Measurements from ENCODE around the gene ERMN.
"Not testable (repeated sequence)": the region's sequence is repeated elsewhere in the genome, so short reads cannot be mapped to it uniquely, and the experiment has no call there.

The ERMN gene
- total RNA-seq = 9.1 to 11.3 reads per million in 2 donors

GRCh38 chr2:157325786-157326185, at the start of gene ERMN:
ERMN (minus strand) TSS chr2:157325824; CDS start chr2:157325642, 182 bp downstream.
- DNase-seq = no peak

DNA sequence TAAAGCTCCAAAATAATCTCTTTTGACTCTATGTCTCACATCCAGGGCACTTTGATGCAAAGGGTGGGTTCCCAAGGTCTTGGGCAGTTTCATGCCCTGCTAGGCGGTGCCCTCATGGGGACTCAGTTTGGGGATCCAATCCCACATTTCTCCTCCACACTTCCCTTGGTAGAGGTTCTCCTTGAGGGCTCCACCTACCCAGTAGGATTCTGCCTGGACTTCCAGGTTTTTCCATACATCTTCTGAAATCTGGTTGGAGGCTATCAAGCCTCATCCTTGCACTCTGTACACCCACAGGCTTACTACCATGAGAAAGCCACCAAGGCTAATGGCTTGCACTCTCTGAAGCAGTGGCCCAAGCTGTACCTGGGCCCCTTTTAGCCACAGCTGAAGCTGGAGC, 49.8 kb upstream of the ERMN start:
- DNase-seq = no peak

- not testable (repeated sequence) for DNase-seq
These were observed 42.9 kb upstream of the ERMN start for GRCh38 chr2:157368508-157368907.

- DNase-seq = no peak
These were observed 42.1 kb upstream of the ERMN start for GRCh38 chr2:157367704-157368103.

DNA sequence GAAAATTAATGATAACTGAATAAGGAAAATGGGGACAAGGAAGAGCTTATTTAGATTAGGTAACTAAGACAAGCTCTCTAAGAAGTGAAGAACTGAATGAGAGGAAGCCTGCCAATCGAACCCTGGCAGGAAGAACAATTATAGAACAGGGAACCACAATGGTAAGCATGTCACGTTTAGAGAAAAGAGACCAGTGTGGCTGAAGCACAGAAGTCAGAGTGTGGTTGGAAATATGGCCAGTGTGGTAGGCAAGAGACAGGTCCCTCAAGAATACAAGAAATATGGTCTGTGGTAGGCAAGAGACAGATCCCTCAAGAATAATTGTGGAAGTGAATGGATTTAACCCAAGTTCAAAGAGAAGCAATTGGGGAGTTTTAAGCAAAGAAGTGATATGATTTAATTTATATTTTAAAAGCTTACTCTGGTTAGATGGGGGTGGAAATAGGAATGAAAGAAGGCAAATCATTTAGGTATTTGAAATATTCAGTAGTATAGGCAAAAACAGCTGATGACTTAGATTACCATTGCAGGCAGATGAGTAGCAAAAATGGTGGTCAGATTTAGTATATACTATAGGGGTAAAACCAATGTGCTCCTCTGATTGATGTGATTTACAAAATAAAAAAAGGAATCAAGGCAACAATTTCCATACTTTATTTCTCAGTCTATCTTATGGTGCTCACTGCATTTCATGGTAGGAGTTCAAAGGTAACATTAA, 38.8 kb upstream of the ERMN start:
- no peak for DNase-seq

GRCh38 chr2:157363612-157364101, 38.0 kb upstream of the ERMN start:
- DNase-seq = no peak

- no peak for DNase-seq
These were observed 37.0 kb upstream of the ERMN start for GRCh38 chr2:157362627-157363026.

- no peak for DNase-seq
These were observed 35.9 kb upstream of the ERMN start for GRCh38 chr2:157361526-157361925.

GRCh38 chr2:157359628-157360027, 34.0 kb upstream of the ERMN start:
- no peak for DNase-seq

DNA sequence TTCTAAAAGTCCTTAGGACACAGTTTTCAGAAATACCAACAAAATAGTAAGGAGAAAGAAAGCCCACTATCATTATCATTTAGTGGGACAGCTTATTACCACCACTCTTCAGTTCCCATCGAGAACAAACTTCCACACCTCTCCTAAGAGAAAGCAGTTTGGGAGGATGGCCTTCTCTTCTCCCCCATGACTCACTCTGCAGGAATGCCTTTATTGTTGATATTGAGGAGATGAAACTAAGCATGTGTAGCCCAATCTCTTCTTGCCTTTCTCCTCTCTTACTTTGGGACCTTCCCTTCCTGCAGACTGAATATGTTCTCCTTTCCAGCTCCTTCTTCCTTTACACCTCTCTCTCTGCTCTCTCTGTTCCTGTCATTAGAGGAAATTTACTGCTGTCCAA, 30.0 kb upstream of the ERMN start:
- no peak for DNase-seq

DNA sequence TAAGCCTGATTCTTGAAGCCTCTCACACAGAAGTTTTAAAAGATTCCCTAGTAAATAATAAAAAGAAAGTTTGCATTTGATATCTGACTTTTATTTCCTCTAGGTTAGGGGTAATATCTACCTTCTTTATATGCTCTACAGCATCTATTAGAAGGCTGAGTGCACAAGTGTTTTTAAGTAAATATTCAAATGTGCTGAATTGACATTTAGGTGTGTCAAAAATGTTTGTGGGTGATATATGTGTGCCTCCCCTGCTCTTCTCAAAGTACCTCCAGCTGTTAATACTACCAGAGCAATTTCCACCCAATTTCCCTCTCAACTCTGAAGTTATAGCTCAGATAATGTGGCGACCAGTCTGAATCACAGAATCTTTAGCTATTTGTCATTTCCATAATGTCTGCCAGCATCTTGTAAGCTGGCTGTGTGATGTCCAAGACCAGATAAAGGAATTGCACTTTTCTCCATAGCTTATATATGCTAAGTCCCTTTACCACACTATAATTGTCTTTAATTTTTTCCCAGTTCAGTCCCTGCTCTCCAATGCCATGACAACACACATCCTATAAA, 24.4 kb upstream of the ERMN start:
- no peak for DNase-seq

GRCh38 chr2:157348291-157348921, 22.8 kb upstream of the ERMN start:
- no peak for DNase-seq

GRCh38 chr2:157345647-157346389, 20.2 kb upstream of the ERMN start:
- DNase-seq = no peak

DNA sequence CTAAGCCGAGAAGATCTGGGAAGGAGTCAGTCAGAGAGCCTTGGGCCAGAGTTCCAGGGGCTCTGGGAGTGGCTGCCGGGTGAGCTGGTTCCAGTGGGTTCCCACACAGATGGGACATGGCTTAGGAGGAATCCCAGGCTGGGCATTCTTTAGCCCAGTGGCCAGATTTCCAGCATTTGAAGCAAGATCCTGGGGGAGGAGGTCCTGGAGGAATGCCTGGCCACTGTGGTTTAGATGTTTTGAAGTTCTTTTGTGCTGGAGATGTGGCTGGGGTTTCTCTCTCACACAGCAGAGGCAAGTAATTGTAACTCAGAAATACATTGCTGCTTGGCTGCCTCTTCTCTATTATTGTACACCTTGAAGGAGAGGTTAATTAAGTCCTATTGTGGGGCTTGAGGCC, 15.8 kb upstream of the ERMN start:
- DNase-seq = not testable (repeated sequence)

GRCh38 chr2:157339965-157340655, 14.5 kb upstream of the ERMN start:
- DNase-seq = no peak

- DNase-seq = no peak
These were observed 12.4 kb upstream of the ERMN start for GRCh38 chr2:157337978-157338377.

DNA sequence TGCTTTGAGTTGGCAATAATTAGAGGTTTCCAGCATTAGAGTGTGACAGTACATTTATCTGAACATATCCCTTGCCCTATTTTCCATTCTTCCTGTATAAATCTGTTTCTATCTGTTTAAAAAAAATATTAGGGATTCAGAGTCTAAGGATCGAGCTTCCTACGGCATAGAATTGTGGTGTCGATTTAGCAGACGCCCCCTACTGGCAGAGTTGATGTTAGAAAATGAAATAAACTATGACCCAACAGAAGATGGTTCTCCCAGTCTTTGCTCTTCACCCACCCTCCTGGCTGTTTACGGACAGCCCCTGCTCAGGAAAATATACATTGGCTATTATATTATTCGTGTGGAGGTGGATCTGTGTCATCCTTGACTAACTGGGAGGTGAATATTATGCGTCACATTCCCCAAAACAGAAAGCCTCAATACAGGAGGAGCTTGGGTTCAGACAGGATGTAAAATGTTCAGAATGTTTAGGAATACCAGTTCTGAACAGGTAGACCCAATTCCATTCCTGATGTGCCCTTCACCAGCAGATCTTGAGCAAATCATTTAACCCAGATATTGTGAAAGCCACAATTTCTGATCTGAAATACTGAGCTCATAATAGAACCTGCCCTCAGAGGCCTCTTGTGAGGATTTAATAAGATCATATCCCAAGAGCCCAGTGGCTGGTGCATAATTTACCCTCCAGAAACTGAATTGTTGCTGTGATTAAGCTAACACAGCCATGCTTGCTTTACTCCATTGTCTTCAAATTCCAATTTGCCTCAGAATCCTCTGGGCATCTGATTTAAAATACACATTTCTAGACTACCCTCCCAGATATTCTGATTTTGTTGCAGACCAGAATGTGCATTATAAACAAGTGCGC, 10.8 kb upstream of the ERMN start:
- no peak for DNase-seq

- DNase-seq = no peak
These were observed 9.2 kb upstream of the ERMN start for GRCh38 chr2:157334797-157335196.

GRCh38 chr2:157334335-157334734, 8.7 kb upstream of the ERMN start:
- DNase-seq = no peak

GRCh38 chr2:157333304-157334047, 7.9 kb upstream of the ERMN start:
- DNase-seq = no peak

DNA sequence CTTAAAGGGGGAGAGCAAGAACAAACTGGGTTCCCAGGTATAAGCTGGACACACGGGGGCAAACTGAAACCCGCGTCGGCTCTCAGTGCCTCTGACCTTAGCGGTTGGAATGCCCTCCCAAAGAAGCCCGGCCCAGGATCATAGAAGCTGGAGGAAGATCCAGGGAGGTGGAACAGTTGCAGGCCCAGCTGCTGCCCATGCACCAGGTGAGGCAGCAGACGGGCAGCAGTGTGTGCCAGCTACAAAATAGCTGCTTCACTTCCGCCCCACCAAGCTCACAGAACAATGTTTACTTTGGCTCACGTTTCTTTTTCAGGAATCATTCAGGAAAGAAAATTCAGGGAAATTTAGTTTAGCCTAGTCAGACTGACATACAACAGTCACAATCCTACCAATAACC, 3.9 kb upstream of the ERMN start:
- no peak for DNase-seq
